HUES64 (cell line): Measurements from ENCODE around the gene IL31.

Experiments used
- H3K27ac ChIP-seq: 2 replicates; pipeline ENCODE4 v1.7.0; 2013; ENCODE audit warnings: low read depth, low read length, inconsistent platforms
- H3K27me3 ChIP-seq: 2 replicates; pipeline ENCODE4 v1.6.1; 2013; ENCODE audit warnings: mild to moderate bottlenecking, low read length; ENCODE audit not compliant: insufficient read depth
- H3K36me3 ChIP-seq: 2 replicates; pipeline ENCODE4 v1.6.1; 2013; ENCODE audit warnings: mild to moderate bottlenecking, low read length; ENCODE audit not compliant: insufficient read depth
- H3K4me1 ChIP-seq: 2 replicates; pipeline ENCODE4 v1.6.1; 2013; ENCODE audit warnings: mild to moderate bottlenecking, low read length, moderate library complexity; ENCODE audit not compliant: insufficient read depth
- H3K4me3 ChIP-seq: 2 replicates; pipeline ENCODE4 v1.5.1; 2013; ENCODE audit warnings: mild to moderate bottlenecking, low read length, moderate library complexity
- H3K9ac ChIP-seq: 2 replicates; pipeline ENCODE4 v1.6.1; 2013; ENCODE audit warnings: mild to moderate bottlenecking, low read depth, low read length
- H3K9me3 ChIP-seq: 2 replicates; pipeline ENCODE4 v1.6.1; 2013; ENCODE audit warnings: low read depth, low read length; ENCODE audit not compliant: insufficient read depth
- whole genome bisulfite sequencing: fragments of 150-250, 120-280 bp; methylation state at CpG from one replicate; pipeline ENCODE4 v1.1.7; 2013; ENCODE audit warnings: missing lambda C conversion rate; 5-methylcytosine and 5-hydroxymethylcytosine counted together

Gene IL31

DNA sequence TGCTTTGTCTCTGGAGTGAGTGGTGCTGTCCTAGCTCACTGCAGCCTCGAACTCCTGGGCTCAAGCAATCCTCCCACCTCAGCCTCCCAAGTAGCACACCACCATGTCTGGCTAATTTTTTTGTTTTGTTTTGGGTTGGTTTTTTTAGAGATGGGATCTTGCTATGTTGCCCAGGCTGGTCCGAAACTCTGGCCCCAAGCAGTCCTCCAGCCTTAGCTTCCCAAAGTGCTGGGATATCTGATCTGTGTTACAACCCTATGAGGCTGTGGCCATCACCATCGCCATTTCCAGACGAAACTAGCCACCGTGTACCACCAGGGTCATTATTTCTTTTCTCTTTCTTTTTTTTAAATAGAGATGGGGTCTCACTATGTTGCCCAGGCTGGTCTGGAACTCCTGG lies 2.6 kb downstream of the IL31 start:
- 92% methylated on average over 3 of the region's 5 CpGs for WGBS
- no peaks in the 10 kb centered on the region for H3K27me3 ChIP-seq
- no peak overlapping the region for H3K4me3 ChIP-seq

DNA sequence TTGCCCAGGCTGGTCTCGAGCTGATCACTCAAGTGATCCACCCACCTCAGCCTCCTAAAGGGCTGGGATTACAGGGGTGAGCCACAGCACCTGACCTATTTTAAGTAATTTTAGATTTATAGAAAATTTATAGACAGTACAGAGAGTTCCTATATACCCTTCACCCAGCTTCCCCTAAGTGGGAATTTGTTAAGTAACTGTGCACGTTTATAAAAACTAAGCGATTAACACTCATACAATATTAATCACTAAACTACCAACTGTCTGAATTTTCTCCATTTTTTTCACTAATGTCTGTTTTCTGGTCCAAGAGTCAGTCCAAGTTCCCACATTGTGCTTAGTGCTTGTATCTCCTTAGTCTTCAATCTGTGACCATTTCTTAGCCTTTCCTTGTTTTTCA lies 5.5 kb downstream of the IL31 start:
- no peaks in the 10 kb centered on the region for H3K9me3 ChIP-seq
- no peak overlapping the region for H3K9ac ChIP-seq
- WGBS: over 99% methylated on average over 3 of the region's 3 CpGs
- H3K36me3 ChIP-seq: no peaks in the 10 kb centered on the region
- 0 out of 2 replicates have a peak, but pooled peaks cover 5% of the 10 kb centered on the region for H3K4me1 ChIP-seq
- no peak overlapping the region for H3K4me3 ChIP-seq
- no peaks in the 10 kb centered on the region for H3K27me3 ChIP-seq
- H3K27ac ChIP-seq: no peak overlapping the region

More for the DNA sequence above, 2.6 kb downstream of the IL31 start:
- no peak overlapping the region for H3K9ac ChIP-seq
- no peaks in the 10 kb centered on the region for H3K36me3 ChIP-seq
- H3K27ac ChIP-seq: no peak overlapping the region
- no peaks in the 10 kb centered on the region for H3K9me3 ChIP-seq
- 0 out of 2 replicates have a peak, but pooled peaks cover 3% of the 10 kb centered on the region for H3K4me1 ChIP-seq

DNA sequence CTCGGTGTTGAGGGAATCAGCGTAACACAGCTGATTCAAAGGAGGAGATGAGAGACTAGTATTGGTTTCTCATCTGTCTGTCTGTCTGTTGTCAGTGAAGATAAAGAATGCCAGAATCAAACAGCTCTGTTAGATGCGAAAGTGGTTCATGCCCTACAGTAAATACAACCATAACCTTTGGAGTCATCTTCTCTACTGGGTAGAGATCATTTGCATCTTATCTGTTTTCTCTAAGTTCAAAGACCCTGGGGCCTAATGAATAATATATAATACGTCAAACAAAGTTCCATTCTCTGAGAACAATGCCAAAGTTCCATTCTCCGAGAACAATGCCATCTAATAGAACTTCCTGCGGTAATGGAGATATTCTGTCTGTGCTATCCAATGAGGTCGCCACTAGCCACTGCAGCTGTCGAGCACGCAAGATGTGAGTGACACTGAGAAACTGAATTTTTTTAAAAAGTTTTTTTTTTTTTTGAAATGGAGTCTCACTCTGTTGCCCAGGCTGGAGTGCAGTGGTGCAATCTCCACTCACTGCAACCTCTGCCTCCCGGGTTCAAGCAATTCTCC lies 6.6 kb downstream of the IL31 start:
- Histone ChIP-seq H3K36me3 (no peaks in the 10 kb centered on the region), H3K9me3 (no peaks in the 10 kb centered on the region), H3K4me3 (no peak overlapping the region), H3K4me1 (0 out of 2 replicates have a peak, but pooled peaks cover 5% of the 10 kb centered on the region), H3K9ac (no peak overlapping the region), H3K27me3 (no peaks in the 10 kb centered on the region), H3K27ac (no peak overlapping the region)
- 96% methylated on average over 10 of the region's 10 CpGs for WGBS

DNA sequence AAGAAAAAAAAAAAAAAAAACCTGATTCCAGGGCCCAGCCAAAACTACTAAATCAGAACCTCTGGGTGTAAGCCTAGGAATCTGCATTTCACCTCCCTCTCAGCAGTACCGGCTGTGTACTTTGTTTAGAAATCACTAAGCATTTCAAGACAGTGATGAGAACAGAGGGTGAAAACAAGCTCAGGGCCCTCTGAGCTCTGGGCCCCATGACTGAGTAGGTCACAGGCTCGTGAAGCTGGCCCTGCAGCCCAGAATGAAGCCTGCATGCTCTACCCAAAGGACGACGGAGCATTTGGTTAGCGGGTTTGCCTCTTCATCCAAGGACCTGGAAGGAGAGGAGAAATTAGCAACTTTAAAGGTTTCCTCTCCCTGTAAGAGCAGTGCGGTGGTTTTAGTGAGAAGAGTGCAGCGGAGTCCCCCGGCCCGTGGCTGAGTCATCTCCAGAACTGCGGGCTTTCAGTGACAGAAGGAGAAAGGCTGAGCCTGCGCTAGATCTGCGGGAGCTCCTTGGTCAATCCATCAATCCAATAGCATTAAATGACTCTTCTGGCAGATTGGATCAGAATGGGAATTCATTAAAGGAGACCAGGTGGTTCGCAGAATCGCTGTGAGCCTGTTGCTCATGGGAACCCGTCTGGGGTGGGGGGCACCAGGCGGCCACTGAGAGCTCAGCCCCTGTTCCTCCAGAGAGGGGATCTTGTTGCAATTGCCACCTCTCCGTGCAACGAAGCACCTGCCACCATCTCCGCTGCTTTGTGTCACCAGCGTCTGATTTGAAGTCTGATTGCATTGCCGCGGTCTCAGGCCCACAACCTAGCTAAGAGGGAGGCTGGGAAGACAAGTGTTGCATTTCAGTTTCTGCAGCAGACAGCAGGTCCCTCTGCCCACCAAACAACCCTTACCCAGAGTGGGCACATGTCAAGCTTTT lies 7.3 kb downstream of the IL31 start:
- Histone ChIP-seq H3K27ac (0 out of 2 replicates have a peak overlapping the region, but pooled peaks have one; percentile 17), H3K4me3 (no peak overlapping the region), H3K4me1 (0 out of 2 replicates have a peak, but pooled peaks cover 5% of the 10 kb centered on the region), H3K27me3 (no peaks in the 10 kb centered on the region), H3K9me3 (no peaks in the 10 kb centered on the region), H3K9ac (no peak overlapping the region), H3K36me3 (no peaks in the 10 kb centered on the region)
- WGBS: 75% methylated on average over 22 of the region's 22 CpGs

DNA sequence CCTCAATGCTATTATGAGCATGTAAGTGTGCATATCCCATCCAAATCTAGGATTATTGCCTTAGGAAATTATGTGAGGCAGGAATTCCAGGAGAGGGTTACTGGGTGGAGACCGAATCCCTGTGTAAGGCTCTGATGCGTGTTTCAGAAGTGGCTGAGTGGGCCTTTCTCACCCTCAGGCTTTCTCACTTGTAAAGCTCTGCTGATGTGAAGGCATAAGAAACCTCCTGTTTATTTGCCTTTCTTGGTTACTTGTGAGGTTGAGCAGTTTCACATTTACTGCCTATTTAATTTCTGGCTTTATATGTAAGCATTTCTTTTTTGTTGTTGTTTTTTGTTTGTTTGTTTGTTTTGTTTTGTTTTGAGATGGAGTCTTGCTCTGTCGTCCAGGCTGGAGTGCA lies 11.0 kb downstream of the IL31 start:
- WGBS: 95% methylated on average over 3 of the region's 3 CpGs
- 0 out of 2 replicates have a peak, but pooled peaks cover 5% of the 10 kb centered on the region for H3K4me1 ChIP-seq
- H3K36me3 ChIP-seq: no peaks in the 10 kb centered on the region
- no peak overlapping the region for H3K27ac ChIP-seq
- H3K4me3 ChIP-seq: no peak overlapping the region
- H3K27me3 ChIP-seq: no peaks in the 10 kb centered on the region
- no peaks in the 10 kb centered on the region for H3K9me3 ChIP-seq
- no peak overlapping the region for H3K9ac ChIP-seq

DNA sequence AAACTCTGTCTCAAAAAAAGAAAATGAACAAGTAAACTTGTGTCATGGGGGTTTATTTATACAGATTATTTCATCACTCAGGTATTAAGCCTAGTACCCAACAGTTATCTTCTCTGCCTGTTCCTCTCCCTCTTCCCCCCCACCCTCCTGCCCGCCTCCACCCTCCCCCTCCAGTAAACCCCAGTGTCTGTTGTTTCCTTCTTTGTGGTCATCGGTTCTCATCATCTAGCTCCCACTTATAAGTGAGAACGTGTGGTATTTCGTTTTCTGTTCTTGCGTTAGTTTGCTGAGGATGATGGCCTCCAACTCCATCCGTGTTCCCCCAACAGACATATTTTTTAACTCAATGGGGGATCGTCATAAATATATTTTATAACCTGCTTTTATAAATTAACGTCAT lies 12.3 kb downstream of the IL31 start:
- Histone ChIP-seq H3K4me1 (0 out of 2 replicates have a peak, but pooled peaks cover 4% of the 10 kb centered on the region), H3K27ac (no peak overlapping the region), H3K27me3 (no peaks in the 10 kb centered on the region), H3K9ac (no peak overlapping the region), H3K4me3 (no peak overlapping the region), H3K9me3 (no peaks in the 10 kb centered on the region), H3K36me3 (no peaks in the 10 kb centered on the region)
- WGBS: 97% methylated on average over 7 of the region's 8 CpGs

DNA sequence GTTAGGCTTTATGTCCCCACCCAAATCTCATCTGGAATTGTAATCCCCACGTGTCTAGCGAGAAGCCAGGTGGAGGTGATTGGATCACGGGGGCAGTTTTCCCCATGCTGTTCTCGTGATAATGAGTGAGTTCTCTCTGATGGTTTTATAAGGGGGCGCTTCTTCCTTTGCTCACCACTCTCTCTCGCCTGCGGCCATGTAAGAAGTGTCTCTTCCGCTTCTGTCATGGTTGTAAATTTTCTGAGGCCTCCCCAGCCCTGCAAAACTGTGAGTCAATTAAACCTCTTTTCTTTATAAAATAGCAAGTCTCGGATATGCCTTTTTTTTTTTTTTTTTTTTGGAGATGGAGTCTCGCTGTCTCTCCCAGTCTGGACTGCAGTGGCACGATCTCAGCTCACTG lies 13.3 kb downstream of the IL31 start:
- Histone ChIP-seq H3K27ac (no peak overlapping the region), H3K27me3 (no peaks in the 10 kb centered on the region), H3K36me3 (no peaks in the 10 kb centered on the region), H3K9ac (no peak overlapping the region), H3K4me3 (no peak overlapping the region), H3K4me1 (no peaks in the 10 kb centered on the region), H3K9me3 (no peaks in the 10 kb centered on the region)
- 89% methylated on average over 10 of the region's 11 CpGs for WGBS

DNA sequence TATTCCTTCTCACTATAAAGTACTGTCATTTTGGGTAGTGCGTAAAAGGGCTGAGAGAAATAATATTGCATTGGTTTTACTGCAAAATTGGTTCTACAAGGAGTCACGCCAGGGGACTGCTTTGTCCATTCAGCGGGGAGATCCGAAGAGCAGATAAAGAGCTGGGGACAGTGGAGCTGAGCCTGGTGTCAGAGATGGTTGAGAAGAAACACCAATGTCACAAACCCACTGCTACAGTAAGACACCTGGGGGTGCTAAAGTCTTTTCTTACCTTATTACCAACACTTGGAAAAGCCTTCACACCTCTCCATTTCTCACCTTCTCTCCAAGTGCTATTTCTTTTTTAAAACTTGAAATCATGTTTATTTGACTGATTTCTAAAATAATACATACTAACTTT lies 14.1 kb downstream of the IL31 start:
- 60% methylated on average over 4 of the region's 4 CpGs for WGBS
- Histone ChIP-seq H3K9me3 (no peaks in the 10 kb centered on the region), H3K36me3 (no peaks in the 10 kb centered on the region), H3K27ac (no peak overlapping the region), H3K9ac (no peak overlapping the region), H3K27me3 (no peaks in the 10 kb centered on the region), H3K4me1 (no peaks in the 10 kb centered on the region), H3K4me3 (no peak overlapping the region)

DNA sequence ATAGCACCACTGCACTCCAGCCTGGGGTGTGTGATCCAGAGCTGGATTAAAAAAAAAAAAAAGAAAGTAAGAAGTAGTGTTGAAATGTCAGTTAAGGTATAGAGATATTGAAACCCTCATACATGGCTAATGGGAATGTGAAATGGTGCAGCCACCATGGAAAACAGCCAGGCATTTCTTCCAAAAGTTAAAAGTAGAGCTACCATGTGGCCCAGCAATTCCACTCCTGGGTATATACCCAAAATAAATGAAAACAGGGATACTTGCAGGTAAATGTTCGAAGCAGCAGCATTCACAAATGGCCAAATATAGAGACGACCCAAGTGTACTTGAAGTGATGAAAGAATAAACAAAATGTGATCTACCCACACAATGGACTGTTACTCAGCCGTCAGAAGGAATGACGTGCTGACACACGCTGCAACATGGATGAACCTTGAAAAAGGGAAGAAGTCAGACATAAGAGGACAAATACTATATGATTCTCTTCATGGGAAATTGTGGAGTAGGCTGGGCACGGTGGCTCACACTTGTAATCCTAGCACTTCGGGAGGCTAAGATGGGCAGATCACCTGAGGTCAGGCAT lies 15.2 kb downstream of the IL31 start:
- Histone ChIP-seq H3K27me3 (no peaks in the 10 kb centered on the region), H3K4me1 (no peaks in the 10 kb centered on the region), H3K9me3 (no peaks in the 10 kb centered on the region), H3K4me3 (no peak overlapping the region), H3K36me3 (no peaks in the 10 kb centered on the region), H3K9ac (no peak overlapping the region), H3K27ac (no peak overlapping the region)
- 97% methylated on average over 7 of the region's 7 CpGs for WGBS

DNA sequence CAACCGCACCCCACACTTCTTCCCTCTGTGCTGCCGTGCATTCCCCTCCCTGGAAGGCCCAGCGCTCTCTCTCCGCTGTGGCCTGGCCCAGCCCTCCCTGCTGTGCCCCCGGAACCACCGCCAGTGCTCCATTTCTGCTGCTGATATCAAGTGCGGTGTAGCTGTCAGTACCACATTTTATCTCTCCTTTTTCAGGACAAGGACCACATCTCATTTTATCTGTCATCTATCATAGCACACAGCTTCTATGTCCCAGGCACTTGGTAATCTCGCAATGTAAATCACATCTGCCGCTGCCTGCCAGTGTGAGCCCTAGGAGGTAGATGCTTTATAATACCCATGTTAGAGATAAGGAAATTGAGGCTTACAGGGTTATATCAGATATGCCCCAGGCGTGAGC lies 18.3 kb downstream of the IL31 start:
- WGBS: 66% methylated on average over 10 of the region's 10 CpGs
- H3K4me3 ChIP-seq: no peak overlapping the region
- H3K4me1 ChIP-seq: no peaks in the 10 kb centered on the region
- H3K9ac ChIP-seq: no peak overlapping the region
- no peaks in the 10 kb centered on the region for H3K36me3 ChIP-seq
- no peaks in the 10 kb centered on the region for H3K27me3 ChIP-seq
- no peaks in the 10 kb centered on the region for H3K9me3 ChIP-seq
- H3K27ac ChIP-seq: no peak overlapping the region

DNA sequence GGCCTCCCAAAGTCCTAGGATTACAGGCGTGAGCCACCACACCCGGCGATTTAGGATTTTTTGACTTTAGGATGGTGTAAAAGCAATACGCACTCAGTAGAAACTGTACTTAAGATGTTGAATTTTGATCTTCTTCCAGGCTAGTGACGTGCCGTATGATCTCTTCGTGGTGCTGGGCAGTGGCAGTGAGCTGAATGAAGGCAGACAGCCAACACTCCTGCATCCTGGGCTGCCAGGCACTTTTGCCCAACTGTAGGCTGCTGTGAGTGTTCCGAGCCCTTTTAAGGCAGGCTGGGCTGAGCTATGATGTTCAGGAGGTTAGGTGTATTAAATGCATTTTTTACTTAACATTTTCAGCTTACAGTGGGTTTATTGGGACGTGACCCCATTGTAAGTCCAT lies 21.3 kb downstream of the IL31 start:
- Histone ChIP-seq H3K4me1 (no peaks in the 10 kb centered on the region), H3K9ac (no peak overlapping the region), H3K9me3 (no peaks in the 10 kb centered on the region), H3K27ac (no peak overlapping the region), H3K36me3 (no peaks in the 10 kb centered on the region), H3K4me3 (no peak overlapping the region), H3K27me3 (no peaks in the 10 kb centered on the region)
- WGBS: 92% methylated on average over 9 of the region's 9 CpGs
